H1 (cell line): Measurements from ENCODE around the gene FRZB. TPM values are rescaled to one million over a fixed set of nuclear protein-coding genes. Genes with fewer than 3 reads are reported as not detected.

ENCODE experiments used
- CTCF ChIA-PET: fragments of 300-600 bp; sonication (Branson Sonifier 250); formaldehyde crosslinking; loops from one replicate; lab custom pipeline; 2021; ENCODE audit not compliant: partially characterized antibody; lab: Charles Lee
- POLR2A ChIA-PET: fragments of 300-600 bp; sonication (Branson Sonifier 250); formaldehyde crosslinking; loops from one replicate; lab custom pipeline; 2021; ENCODE audit warnings: inconsistent platforms; ENCODE audit not compliant: partially characterized antibody; lab: Charles Lee
- DNase-seq, 2 experiments: peaks; one replicate each; pipeline versions ENCODE4 v3.0.0 to v3.0.0-alpha.2; 2010 to 2022; ENCODE audit warnings: low spot score in 2 of 2, low read depth in 1 of 2, mixed read lengths in 1 of 2
- FAIRE-seq: peaks from 2 replicates; lab custom pipeline; 2011; peaks lifted over from hg19 to GRCh38; lab: Jason Lieb, UNC
- H2AFZ ChIP-seq: 2 replicates; pipeline ENCODE4 v1.8.1; 2012; ENCODE audit warnings: low read length, inconsistent platforms
- H2AK5ac ChIP-seq: 2 replicates; pipeline ENCODE4 v1.6.1; 2013; ENCODE audit warnings: low read depth, low read length
- H2BK120ac ChIP-seq: replicated peaks from 2 replicates; pipeline ENCODE3; 2013; ENCODE audit warnings: low read depth, low read length, inconsistent platforms
- H2BK12ac ChIP-seq: 2 replicates; pipeline ENCODE4 v1.6.1; 2013; ENCODE audit warnings: low read depth, low read length
- H2BK15ac ChIP-seq: 2 replicates; pipeline ENCODE4 v1.6.1; 2013; ENCODE audit warnings: low read length
- H2BK20ac ChIP-seq: 2 replicates; pipeline ENCODE4 v1.6.1; 2013; ENCODE audit warnings: low read length
- H2BK5ac ChIP-seq: 2 replicates; pipeline ENCODE4 v1.6.1; 2013; ENCODE audit warnings: low read depth, low read length
- H3K14ac ChIP-seq: 2 replicates; pipeline ENCODE4 v1.6.1; 2013; ENCODE audit warnings: inconsistent platforms; ENCODE audit not compliant: insufficient read length
- H3K18ac ChIP-seq: 2 replicates; pipeline ENCODE4 v1.6.1; 2013; ENCODE audit warnings: low read length; ENCODE audit errors: extremely low read depth
- H3K23ac ChIP-seq: 2 replicates; pipeline ENCODE4 v1.6.1; 2013; ENCODE audit warnings: inconsistent platforms; ENCODE audit not compliant: insufficient read length
- H3K23me2 ChIP-seq: 2 replicates; pipeline ENCODE4 v1.6.1; 2013; ENCODE audit warnings: low read depth, low read length
- H3K27ac ChIP-seq: 2 replicates; pipeline ENCODE4 v1.6.1; 2011; ENCODE audit warnings: low read depth, low read length, inconsistent platforms
- H3K27me3 ChIP-seq, 4 experiments: replicated peaks in 1 of 4; 1 replicate in 1 of 4; 2 replicates in 3 of 4; pipeline versions ENCODE4 v1.6.1 to v1.8.1; 2011 to 2013; ENCODE audit warnings: low read length in 3 of 4, mild to moderate bottlenecking in 3 of 4, inconsistent platforms in 2 of 4, mixed read lengths in 2 of 4, moderate library complexity in 1 of 4; ENCODE audit not compliant: control insufficient read depth in 3 of 4, insufficient read depth in 3 of 4; ENCODE audit errors: extremely low read depth in 1 of 4
- H3K36me3 ChIP-seq, 4 experiments: 2 replicates each; pipeline versions ENCODE4 v1.6.1 to v1.8.1; 2011 to 2013; ENCODE audit warnings: mild to moderate bottlenecking in 4 of 4, low read length in 3 of 4, moderate library complexity in 2 of 4, control low read depth in 1 of 4, inconsistent platforms in 1 of 4; ENCODE audit not compliant: insufficient read depth in 4 of 4, control insufficient read depth in 2 of 4
- H3K4ac ChIP-seq: replicated peaks from 2 replicates; pipeline ENCODE3; 2013; ENCODE audit warnings: low read length, low read depth, mixed read lengths, inconsistent platforms; ENCODE audit not compliant: insufficient read length
- H3K4me1 ChIP-seq, 4 experiments: replicated peaks in 1 of 4; 1 replicate in 1 of 4; 2 replicates in 3 of 4; pipeline versions ENCODE4 v1.6.1 to v1.8.1; 2011 to 2013; ENCODE audit warnings: low read length in 3 of 4, inconsistent platforms in 2 of 4, mixed read lengths in 1 of 4; ENCODE audit not compliant: insufficient read depth in 4 of 4, control insufficient read depth in 3 of 4
- H3K4me2 ChIP-seq, 2 experiments: 2 replicates each; pipeline versions ENCODE4 v1.6.1 to v1.8.1; 2011 to 2013; ENCODE audit warnings: low read depth in 2 of 2, low read length in 2 of 2, control low read depth in 1 of 2, inconsistent platforms in 1 of 2, mild to moderate bottlenecking in 1 of 2; ENCODE audit not compliant: insufficient read depth in 1 of 2
- H3K4me3 ChIP-seq, 4 experiments: fragments of 200-600, 300-600 bp in 1 of 4; sonication (generic), shearing (Covaris generic), sonication (Bioruptor Twin) in 1 of 4; 2 replicates each; pipeline versions ENCODE4 v1.5.1 to v1.8.1; 2011 to 2016; ENCODE audit warnings: low read length in 4 of 4, low read depth in 3 of 4, control low read depth in 2 of 4, inconsistent platforms in 2 of 4, mild to moderate bottlenecking in 2 of 4, mixed read lengths in 1 of 4, moderate library complexity in 1 of 4; ENCODE audit not compliant: insufficient read depth in 2 of 4; ENCODE audit errors: extremely low read depth in 1 of 4
- H3K56ac ChIP-seq: replicated peaks from 2 replicates; pipeline ENCODE3; 2013; ENCODE audit warnings: low read depth, mild to moderate bottlenecking, mixed read lengths, low read length, inconsistent platforms; ENCODE audit not compliant: insufficient read length
- H3K79me1 ChIP-seq: 2 replicates; pipeline ENCODE4 v1.6.1; 2013; ENCODE audit warnings: low read depth, low read length, control low read depth
- H3K79me2 ChIP-seq, 2 experiments: 2 replicates each; pipeline versions ENCODE4 v1.6.1 to v1.8.1; 2012 to 2013; ENCODE audit warnings: low read length in 2 of 2, mild to moderate bottlenecking in 2 of 2, inconsistent platforms in 1 of 2; ENCODE audit not compliant: insufficient read depth in 2 of 2, control insufficient read depth in 1 of 2
- H3K9ac ChIP-seq, 4 experiments: replicated peaks in 1 of 4; 1 replicate in 1 of 4; 2 replicates in 3 of 4; pipeline versions ENCODE4 v1.6.1 to v1.8.1; 2011 to 2013; ENCODE audit warnings: low read depth in 3 of 4, low read length in 3 of 4, control low read depth in 2 of 4, mild to moderate bottlenecking in 2 of 4, moderate library complexity in 2 of 4, inconsistent platforms in 1 of 4; ENCODE audit errors: extremely low read depth in 1 of 4
- H3K9me3 ChIP-seq, 2 experiments: 2 replicates each; pipeline versions ENCODE4 v1.6.1 to v1.8.1; 2012 to 2013; ENCODE audit warnings: mild to moderate bottlenecking in 2 of 2, moderate library complexity in 2 of 2, control low read depth in 1 of 2, inconsistent platforms in 1 of 2, low read depth in 1 of 2, low read length in 1 of 2, mixed read lengths in 1 of 2; ENCODE audit not compliant: insufficient read depth in 2 of 2
- H4K20me1 ChIP-seq, 2 experiments: replicated peaks in 1 of 2; 2 replicates each; pipeline versions ENCODE3 to v1.8.1; 2011 to 2013; ENCODE audit warnings: inconsistent platforms in 2 of 2, low read length in 2 of 2, mild to moderate bottlenecking in 1 of 2; ENCODE audit not compliant: insufficient read depth in 2 of 2, control insufficient read depth in 1 of 2
- H4K5ac ChIP-seq: 2 replicates; pipeline ENCODE4 v1.6.1; 2013; ENCODE audit warnings: low read length, low read depth, mixed read lengths, inconsistent platforms; ENCODE audit not compliant: insufficient read length
- H4K8ac ChIP-seq: 2 replicates; pipeline ENCODE4 v1.8.0; 2013; ENCODE audit warnings: mild to moderate bottlenecking, moderate library complexity, low read length, inconsistent platforms; ENCODE audit not compliant: insufficient read depth; ENCODE audit errors: extremely low read depth
- H4K91ac ChIP-seq: replicated peaks from 2 replicates; pipeline ENCODE3; 2013; ENCODE audit warnings: low read length, mixed read lengths, inconsistent platforms; ENCODE audit not compliant: insufficient read length
- ASH2L ChIP-seq: fragments of 200-600, 300-600 bp; sonication (generic); IDR thresholded peaks from one replicate; pipeline ENCODE4 v1.7.1; 2017; ENCODE audit warnings: low read length
- ATF2 ChIP-seq: IDR thresholded peaks from 2 replicates; pipeline ENCODE4 v1.6.1; 2012; ENCODE audit warnings: low read length, inconsistent platforms
- ATF3 ChIP-seq: IDR thresholded peaks from 2 replicates; pipeline ENCODE4 v1.6.1; 2011; ENCODE audit warnings: low read depth, mild to moderate bottlenecking, low read length; ENCODE audit not compliant: insufficient read depth
- CEBPB ChIP-seq: IDR thresholded peaks from 2 replicates; pipeline ENCODE4 v1.6.1; 2012; ENCODE audit warnings: low read depth, low read length
- CHD2 ChIP-seq: IDR thresholded peaks from 2 replicates; pipeline ENCODE4 v1.6.1; 2012; ENCODE audit warnings: low read length, improper control_type of control experiment
- FOSL1 ChIP-seq: IDR thresholded peaks from 2 replicates; pipeline ENCODE4 v1.6.1; 2011; ENCODE audit warnings: mild to moderate bottlenecking, low read depth, low read length, moderate library complexity; ENCODE audit not compliant: insufficient read depth
- JUND ChIP-seq: IDR thresholded peaks from 2 replicates; pipeline ENCODE4 v1.6.1; 2011; ENCODE audit warnings: mild to moderate bottlenecking, improper control_type of control experiment, low read length
- MAX ChIP-seq: IDR thresholded peaks from 2 replicates; pipeline ENCODE4 v1.6.1; 2012; ENCODE audit warnings: inconsistent platforms
- SAP30 ChIP-seq: fragments of 300-600 bp; sonication (generic); IDR thresholded peaks from 2 replicates; pipeline ENCODE4 v1.7.1; 2012; ENCODE audit warnings: low read length, moderate library complexity, mild to moderate bottlenecking, inconsistent platforms; ENCODE audit not compliant: insufficient read depth, insufficient replicate concordance
- TAF7 ChIP-seq: optimal IDR thresholded peaks from 2 replicates; pipeline ENCODE3; 2011; ENCODE audit warnings: low read depth, mild to moderate bottlenecking, inconsistent platforms, low read length, moderate library complexity, borderline replicate concordance
- TCF12 ChIP-seq: IDR thresholded peaks from 2 replicates; pipeline ENCODE4 v1.6.1; 2011; ENCODE audit warnings: low read depth, mild to moderate bottlenecking, low read length
- TEAD4 ChIP-seq: IDR thresholded peaks from 2 replicates; pipeline ENCODE4 v1.6.1; 2012; ENCODE audit warnings: low read depth, low read length, inconsistent platforms, mixed read lengths
- WGBS, 2 experiments: shearing (Covaris generic) in 1 of 2; methylation state at CpG; one replicate each; pipeline versions ENCODE4 v1.1.6 to v1.1.7; 2013 to 2015; ENCODE audit warnings: low lambda C conversion rate in 2 of 2, mixed read lengths in 2 of 2, inconsistent platforms in 1 of 2, low coverage in 1 of 2, missing lambda C conversion rate in 1 of 2; ENCODE audit not compliant: insufficient replicate concordance in 2 of 2, insufficient coverage in 1 of 2, insufficient read length in 1 of 2; ENCODE audit errors: extremely low coverage in 1 of 2, missing lambda C conversion rate in 1 of 2; 5-methylcytosine and 5-hydroxymethylcytosine counted together
- polyA plus RNA-seq, 7 experiments: library from polyadenylated mRNA; depleted of rRNA in 3 of 7; stranded (reverse) in 5 of 7; unstranded in 2 of 7; fragments of >200 nt in 5 of 7; fragments of 200-250 nt in 2 of 7; gene quantifications; 1 replicate in 5 of 7; 2 replicates in 1 of 7; 4 replicates in 1 of 7; pipeline versions ENCODE4 v1.2.1 to v1.2.3, GENCODE V29; 2011 to 2013; ENCODE audit warnings: missing spikeins in 2 of 7, mixed read lengths in 2 of 7
- total RNA-seq: library from RNA; stranded (reverse); fragmentation: NEBNext Ultra II Directional; extraction: Animal tissue kit (Norgen Biotek cat#: 25700); gene quantifications from 2 replicates; pipeline ENCODE4 v1.2.1, GENCODE V29; 2021

FRZB gene
- total and polyA plus RNA-seq, 2 of the 8 experiments (the other 6 are each of a cell fraction or from before 2014, with no cell fraction given): 4.4 to 4.6 TPM

DNA sequence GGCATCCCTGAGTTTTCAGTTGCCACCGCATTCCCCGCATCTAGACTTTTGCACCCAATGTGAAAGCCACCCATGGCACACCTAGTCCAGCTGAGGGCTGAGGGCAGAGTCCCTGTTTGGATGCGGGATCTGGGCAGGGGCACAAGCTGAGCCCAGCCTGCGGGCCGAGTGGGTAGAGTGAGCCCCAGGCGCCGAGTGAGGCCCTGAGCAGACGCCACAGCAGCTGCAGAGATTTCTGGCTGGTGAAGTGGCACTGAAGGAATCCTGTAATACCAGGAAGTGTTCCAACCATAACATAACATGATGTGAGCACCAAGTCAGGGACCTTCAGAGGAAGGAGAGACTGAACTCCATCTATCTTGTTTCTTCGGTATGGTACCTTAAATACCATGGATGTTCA, 27.7 kb upstream of the FRZB start:
- Histone ChIP-seq H2BK20ac (no peak overlapping the region), H3K4ac (peak overlapping the region; percentile 16), H2BK5ac (no peak overlapping the region), H2BK120ac (no peak overlapping the region), H2BK12ac (no peak overlapping the region), H2AFZ (no peak overlapping the region), H4K8ac (no peak overlapping the region), H3K79me1 (no peaks in the 10 kb centered on the region), H3K27ac (no peak overlapping the region), H3K56ac (no peak overlapping the region), H2AK5ac (no peak overlapping the region), H4K5ac (no peak overlapping the region), H3K4me2 (no peak overlapping the region), H4K91ac (no peak overlapping the region), H3K9ac (no peak overlapping the region), H3K14ac (no peak overlapping the region), H4K20me1 (no peaks in the 10 kb centered on the region), H2BK15ac (no peak overlapping the region), H3K23ac (no peak overlapping the region), H3K4me3 (no peak overlapping the region), H3K4me1 (no peaks in the 10 kb centered on the region), H3K27me3 (no peaks in the 10 kb centered on the region), H3K9me3 (no peaks in the 10 kb centered on the region), H3K23me2 (no peaks in the 10 kb centered on the region), H3K79me2 (no peaks in the 10 kb centered on the region), H3K18ac (no peak overlapping the region), H3K36me3 (no peaks in the 10 kb centered on the region)
- TF ChIP-seq CEBPB (no peak), ATF3 (no peak), ASH2L (no peak), JUND (no peak), ATF2 (no peak), FOSL1 (no peak), TCF12 (no peak), TAF7 (no peak), SAP30 (no peak), MAX (no peak), TEAD4 (no peak), CHD2 (no peak)
- ChIA-PET POLR2A (interaction anchor here (0.5 kb wide), 1 partner anchor 40 kb away, joined by 3 read pairs; no protein-coding TSS in a partner anchor), CTCF (interaction anchor here (5.3 kb wide), 1 partner anchor 24 kb away, joined by 27 read pairs; no protein-coding TSS in a partner anchor)
- WGBS, 2 experiments: 95% methylated on average over 6 of the region's 9 CpGs; no CpG with 5 or more reads in 1 of the 2 experiments
- no peak for FAIRE-seq
- DNase-seq: no peak
